GM21367 (cell line): ENCODE results near the gene CLSTN1.

Experiments used
- ATAC-seq: cut with Tn5 transposase; IDR thresholded peaks from one replicate; pipeline ENCODE4 v1.9.1; 2021; ENCODE audit not compliant: unreplicated experiment

CLSTN1 gene

GRCh38 chr1:9732123-9732971 lies 91.4 kb downstream of the CLSTN1 start:
- ATAC-seq = no peak

GRCh38 chr1:9731561-9731960 lies 92.2 kb downstream of the CLSTN1 start:
- no peak for ATAC-seq

- no peak for ATAC-seq
Measured at GRCh38 chr1:9731051-9731537, 92.7 kb downstream of the CLSTN1 start.

- ATAC-seq = no peak
Measured at GRCh38 chr1:9730096-9730901, 93.5 kb downstream of the CLSTN1 start.

- ATAC-seq = no peak
Measured at GRCh38 chr1:9729523-9729922, 94.2 kb downstream of the CLSTN1 start.

- no peak for ATAC-seq
Measured at GRCh38 chr1:9728451-9729295, 95.1 kb downstream of the CLSTN1 start.

GRCh38 chr1:9726905-9727595 lies 96.7 kb downstream of the CLSTN1 start:
- no peak for ATAC-seq

- no peak for ATAC-seq
Measured at GRCh38 chr1:9726406-9726805, 97.4 kb downstream of the CLSTN1 start.

GRCh38 chr1:9724706-9725476 lies 98.9 kb downstream of the CLSTN1 start:
- ATAC-seq = no peak

- no peak for ATAC-seq
Measured at GRCh38 chr1:9723926-9724325, 99.8 kb downstream of the CLSTN1 start.

GRCh38 chr1:9723068-9723805 lies 100.5 kb downstream of the CLSTN1 start:
- ATAC-seq = no peak

GRCh38 chr1:9722378-9722749 lies 101.4 kb downstream of the CLSTN1 start:
- no peak for ATAC-seq

- ATAC-seq = no peak
Measured at GRCh38 chr1:9721606-9722377, 102.0 kb downstream of the CLSTN1 start.

GRCh38 chr1:9720785-9721605 lies 102.8 kb downstream of the CLSTN1 start:
- no peak for ATAC-seq

GRCh38 chr1:9719978-9720722 lies 103.6 kb downstream of the CLSTN1 start:
- ATAC-seq = no peak

GRCh38 chr1:9718006-9718680 lies 105.6 kb downstream of the CLSTN1 start:
- ATAC-seq = no peak
